Anterior cingulate cortex (tissue), 58 donors: ENCODE data around the gene MAP3K19.
"Not testable (repeated sequence)": the region's sequence is repeated elsewhere in the genome, so short reads cannot be mapped to it uniquely, and the experiment has no call there.

Experiments
- DNase-seq, 58 donors: peaks; one replicate each; lab custom pipeline; 2025; lab: John Stamatoyannopoulos, UW

Gene MAP3K19

GRCh38 chr2:135047300-135047699, at the start of gene MAP3K19:
Gene MAP3K19 (minus strand): TSS chr2:135047447. CDS start chr2:135024647, 22,800 bp downstream.
- DNase-seq: peak in 1 of 58 donors; percentile 1

GRCh38 chr2:135096665-135097446, 49.6 kb upstream of the MAP3K19 start:
- DNase-seq: no peak

GRCh38 chr2:135095591-135095990, 48.3 kb upstream of the MAP3K19 start:
- DNase-seq: no peak

- DNase-seq: no peak
Observed at GRCh38 chr2:135094508-135094907, 47.3 kb upstream of the MAP3K19 start.

GRCh38 chr2:135093670-135094330, 46.6 kb upstream of the MAP3K19 start:
- DNase-seq: no peak

- DNase-seq: no peak
Observed at GRCh38 chr2:135093193-135093592, 45.9 kb upstream of the MAP3K19 start.

- DNase-seq: no peak
Observed at GRCh38 chr2:135091681-135092080, 44.4 kb upstream of the MAP3K19 start.

GRCh38 chr2:135089597-135089996, 42.4 kb upstream of the MAP3K19 start:
- not testable (repeated sequence) for DNase-seq

- DNase-seq: no peak
Observed at GRCh38 chr2:135086222-135086621, 39.0 kb upstream of the MAP3K19 start.

- DNase-seq: no peak
Observed at GRCh38 chr2:135078417-135078816, 31.2 kb upstream of the MAP3K19 start.

GRCh38 chr2:135076556-135076955, 29.3 kb upstream of the MAP3K19 start:
- DNase-seq: no peak

- no peak for DNase-seq
Observed at GRCh38 chr2:135074216-135074615, 27.0 kb upstream of the MAP3K19 start.

- no peak for DNase-seq
Observed at GRCh38 chr2:135072125-135072997, 25.1 kb upstream of the MAP3K19 start.

- DNase-seq: no peak
Observed at GRCh38 chr2:135066710-135067109, 19.5 kb upstream of the MAP3K19 start.

- no peak for DNase-seq
Observed at GRCh38 chr2:135064149-135064548, 16.9 kb upstream of the MAP3K19 start.

- no peak for DNase-seq
Observed at GRCh38 chr2:135063210-135063609, 16.0 kb upstream of the MAP3K19 start.

- no peak for DNase-seq
Observed at GRCh38 chr2:135059577-135059976, 12.3 kb upstream of the MAP3K19 start.

- DNase-seq: no peak
Observed at GRCh38 chr2:135056790-135057189, 9.5 kb upstream of the MAP3K19 start.

GRCh38 chr2:135055182-135055786, 8.0 kb upstream of the MAP3K19 start:
- DNase-seq: no peak

GRCh38 chr2:135052997-135053474, 5.8 kb upstream of the MAP3K19 start:
- DNase-seq: peak in 1 of 58 donors; percentile 7
